ENCODE results near the gene FOXO4.
"Not testable (repeated sequence)": the region's sequence is repeated elsewhere in the genome, so short reads cannot be mapped to it uniquely, and the experiment has no call there.

Gene FOXO4, protein sequence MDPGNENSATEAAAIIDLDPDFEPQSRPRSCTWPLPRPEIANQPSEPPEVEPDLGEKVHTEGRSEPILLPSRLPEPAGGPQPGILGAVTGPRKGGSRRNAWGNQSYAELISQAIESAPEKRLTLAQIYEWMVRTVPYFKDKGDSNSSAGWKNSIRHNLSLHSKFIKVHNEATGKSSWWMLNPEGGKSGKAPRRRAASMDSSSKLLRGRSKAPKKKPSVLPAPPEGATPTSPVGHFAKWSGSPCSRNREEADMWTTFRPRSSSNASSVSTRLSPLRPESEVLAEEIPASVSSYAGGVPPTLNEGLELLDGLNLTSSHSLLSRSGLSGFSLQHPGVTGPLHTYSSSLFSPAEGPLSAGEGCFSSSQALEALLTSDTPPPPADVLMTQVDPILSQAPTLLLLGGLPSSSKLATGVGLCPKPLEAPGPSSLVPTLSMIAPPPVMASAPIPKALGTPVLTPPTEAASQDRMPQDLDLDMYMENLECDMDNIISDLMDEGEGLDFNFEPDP

DNA sequence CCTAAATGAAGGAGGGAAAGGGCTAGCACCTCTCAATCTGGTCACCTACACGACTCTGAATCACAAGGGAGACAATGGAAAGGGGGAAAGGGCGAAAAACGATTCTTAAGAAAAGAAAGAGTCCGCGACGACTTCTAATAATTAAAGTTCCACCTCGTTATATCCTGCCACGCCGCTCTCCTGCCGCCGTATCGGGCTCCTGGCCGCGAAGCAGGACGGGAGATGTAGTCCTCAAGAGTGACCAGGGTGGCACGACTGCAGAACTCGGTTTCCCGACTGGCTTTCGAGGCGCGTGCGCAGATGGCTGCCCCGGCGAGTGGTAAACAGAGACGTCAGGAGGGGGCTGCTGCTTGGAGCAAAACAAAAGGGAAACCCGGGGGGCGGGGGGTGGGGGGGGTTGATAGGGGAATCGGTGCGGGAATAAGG lies at the start of gene FOXO4:
Gene FOXO4, plus strand, starts transcription at position 297 of the 426 bp plus-strand sequence. CDS start 678 bp downstream, outside the sequence.
- peak; percentile 88 for DNase-seq (ENCODE audit: low spot score)

DNA sequence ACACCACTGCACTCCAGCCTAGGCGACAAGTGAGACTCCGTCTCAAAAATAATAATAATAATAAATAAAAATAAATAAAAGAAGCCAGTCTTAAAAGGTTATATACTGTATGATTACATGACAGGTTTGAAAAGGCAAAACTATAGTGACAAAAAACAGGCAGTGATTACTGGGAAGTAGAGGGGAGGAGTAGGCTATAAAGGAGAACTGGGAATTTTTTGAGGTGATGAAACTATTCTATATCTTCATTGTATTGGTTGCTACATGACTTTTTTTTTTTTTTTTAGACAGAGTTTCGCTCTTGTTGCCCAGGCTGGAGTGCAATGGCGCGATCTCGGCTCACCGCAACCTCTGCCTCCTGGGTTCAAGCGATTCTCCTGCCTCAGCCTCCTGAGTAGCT lies 47.8 kb upstream of the FOXO4 start:
- not testable (repeated sequence) for DNase-seq (ENCODE audit: low spot score)

DNA sequence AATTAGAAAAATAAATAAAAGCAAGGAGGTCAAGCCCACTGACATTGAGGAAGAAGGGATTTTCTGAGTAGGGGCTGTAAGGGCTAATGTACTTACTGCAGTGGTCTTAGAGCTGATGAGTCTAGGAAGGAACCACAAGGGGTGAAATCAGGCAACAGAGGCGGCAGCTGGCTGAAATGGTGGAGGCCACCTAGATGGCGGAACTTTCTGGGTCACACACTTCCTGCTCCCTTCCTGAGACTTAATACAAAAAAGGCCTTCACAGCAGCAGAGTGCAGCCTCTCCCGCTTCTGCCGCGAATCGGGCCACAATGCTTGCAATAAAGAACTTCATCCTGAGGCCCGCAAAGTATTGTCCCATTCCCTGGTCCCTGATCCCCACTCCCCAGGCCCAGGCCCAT lies 42.9 kb upstream of the FOXO4 start:
- DNase-seq (ENCODE audit: low spot score) = no peak

DNA sequence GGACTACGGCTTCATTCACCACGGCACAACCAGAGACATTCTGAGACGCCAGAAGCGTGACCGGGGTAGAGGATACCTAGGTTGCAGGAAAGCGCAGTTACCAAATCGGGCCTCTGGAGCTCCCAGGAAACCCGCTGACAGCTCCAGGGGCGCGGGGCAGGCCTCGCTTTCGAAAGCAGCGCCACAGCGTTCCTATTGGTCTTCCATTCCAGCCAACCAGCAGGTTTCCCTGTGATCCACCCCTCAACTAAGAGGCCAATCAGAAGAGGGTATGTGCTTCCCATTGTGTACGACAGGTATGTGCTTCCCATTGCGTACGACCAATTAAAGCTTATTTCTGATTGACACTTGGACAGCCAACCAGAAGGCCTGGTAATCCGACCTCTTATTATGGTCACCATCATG lies 42.4 kb upstream of the FOXO4 start:
- DNase-seq (ENCODE audit: low spot score) = no peak

DNA sequence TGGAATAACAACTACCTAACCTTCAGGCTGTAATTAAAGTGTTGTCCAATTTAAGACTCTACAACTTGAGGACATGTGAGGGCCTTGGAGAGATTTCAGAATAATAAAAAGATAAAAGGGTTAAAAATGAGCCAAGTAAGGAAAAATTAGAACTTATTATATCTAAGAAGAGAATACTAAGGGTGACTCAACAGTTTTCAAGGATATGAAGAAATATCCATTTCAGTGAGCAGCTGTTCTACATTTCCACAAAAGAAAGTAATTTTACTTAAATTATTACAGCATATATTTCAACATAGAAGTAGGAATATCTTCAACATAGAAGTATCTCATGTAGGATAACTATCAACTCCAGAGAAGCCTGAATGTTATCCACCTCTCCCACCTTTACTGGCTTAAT lies 38.8 kb upstream of the FOXO4 start:
- no peak for DNase-seq (ENCODE audit: low spot score)

DNA sequence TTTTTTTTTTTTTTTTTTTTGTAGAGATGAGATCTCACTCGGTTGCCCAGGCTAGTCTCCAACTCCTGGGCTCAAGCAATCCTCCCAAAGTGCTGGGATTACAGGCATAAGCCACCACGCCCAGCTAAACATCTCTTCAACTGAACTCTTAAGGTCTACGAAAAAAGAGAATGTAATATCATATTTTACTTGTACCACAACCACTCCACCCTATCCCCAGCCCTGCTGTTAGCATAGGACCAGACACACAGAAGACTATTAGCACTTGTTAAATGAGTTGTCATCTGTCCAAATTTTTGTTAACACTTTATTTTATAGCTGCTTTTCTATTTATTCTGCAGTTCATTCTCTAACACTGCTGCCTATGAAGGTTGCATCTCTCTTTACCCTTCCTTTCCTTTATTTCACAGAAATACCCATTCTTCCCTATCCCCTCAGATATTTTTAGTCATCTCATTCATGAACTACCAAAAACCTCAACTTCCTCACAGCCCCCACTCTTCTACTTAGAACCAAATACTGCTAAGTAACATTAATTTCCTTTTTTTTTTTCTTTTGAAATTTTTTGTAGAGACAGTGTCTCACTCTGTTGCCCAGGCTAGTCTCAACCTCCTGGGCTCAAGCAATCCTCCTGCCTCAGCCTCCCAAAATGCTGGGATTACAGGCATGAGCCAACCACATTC lies 37.7 kb upstream of the FOXO4 start:
- no peak for DNase-seq (ENCODE audit: low spot score)

DNA sequence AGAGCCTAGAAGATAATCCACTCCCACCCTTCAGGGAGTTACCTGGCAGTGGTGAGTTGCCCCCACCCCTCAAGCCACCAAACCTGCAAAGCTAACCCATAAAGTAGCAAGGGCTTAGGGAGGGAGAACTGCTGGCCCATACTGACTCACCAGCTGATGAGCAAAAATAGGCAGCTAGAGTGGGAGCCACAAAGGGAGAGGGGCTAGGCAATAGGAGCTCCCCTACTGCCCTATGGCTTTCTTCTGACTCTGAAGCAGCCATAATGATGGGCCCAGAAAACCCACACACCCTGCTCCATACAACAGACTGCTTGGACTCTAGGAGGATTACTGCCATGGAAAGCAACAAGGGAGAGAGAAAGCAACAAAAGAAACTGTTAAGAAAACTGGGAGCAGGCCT lies 35.5 kb upstream of the FOXO4 start:
- DNase-seq (ENCODE audit: low spot score) = no peak

DNA sequence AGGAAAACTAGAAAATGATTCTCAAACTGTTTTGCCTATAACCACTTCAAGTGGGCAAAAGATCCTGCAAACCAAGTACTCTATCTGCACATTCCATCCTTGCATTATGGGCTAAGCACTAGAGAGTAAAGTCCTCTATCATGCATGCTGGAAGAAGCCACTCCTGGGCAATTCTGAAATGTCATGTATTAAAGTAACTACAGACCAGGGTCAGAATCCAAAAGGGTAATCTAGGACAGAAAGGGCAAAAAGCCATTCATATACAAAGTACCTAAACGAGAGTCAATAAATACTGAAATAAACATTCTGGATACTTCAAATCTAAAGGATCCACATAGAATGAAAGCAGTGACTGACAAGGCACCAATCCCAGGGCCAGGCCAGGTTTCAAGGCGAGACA lies 28.6 kb upstream of the FOXO4 start:
- no peak for DNase-seq (ENCODE audit: low spot score)

DNA sequence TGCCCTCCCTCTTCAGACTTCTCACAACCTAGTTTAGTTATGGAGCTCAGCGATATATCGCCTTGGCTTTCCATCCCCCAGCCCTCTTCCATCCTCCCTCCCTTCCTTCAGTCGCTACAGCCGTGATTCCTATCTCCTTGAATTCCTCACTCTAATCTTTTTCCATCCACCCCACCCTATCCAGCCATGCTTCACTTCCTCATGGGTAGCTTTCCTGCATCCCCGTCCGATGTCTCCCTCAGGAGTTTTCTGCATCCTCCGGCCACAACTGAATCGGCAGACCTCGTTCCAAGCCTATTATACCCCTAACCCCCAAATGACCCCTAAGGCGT lies 28.0 kb upstream of the FOXO4 start:
- no peak for DNase-seq (ENCODE audit: low spot score)

DNA sequence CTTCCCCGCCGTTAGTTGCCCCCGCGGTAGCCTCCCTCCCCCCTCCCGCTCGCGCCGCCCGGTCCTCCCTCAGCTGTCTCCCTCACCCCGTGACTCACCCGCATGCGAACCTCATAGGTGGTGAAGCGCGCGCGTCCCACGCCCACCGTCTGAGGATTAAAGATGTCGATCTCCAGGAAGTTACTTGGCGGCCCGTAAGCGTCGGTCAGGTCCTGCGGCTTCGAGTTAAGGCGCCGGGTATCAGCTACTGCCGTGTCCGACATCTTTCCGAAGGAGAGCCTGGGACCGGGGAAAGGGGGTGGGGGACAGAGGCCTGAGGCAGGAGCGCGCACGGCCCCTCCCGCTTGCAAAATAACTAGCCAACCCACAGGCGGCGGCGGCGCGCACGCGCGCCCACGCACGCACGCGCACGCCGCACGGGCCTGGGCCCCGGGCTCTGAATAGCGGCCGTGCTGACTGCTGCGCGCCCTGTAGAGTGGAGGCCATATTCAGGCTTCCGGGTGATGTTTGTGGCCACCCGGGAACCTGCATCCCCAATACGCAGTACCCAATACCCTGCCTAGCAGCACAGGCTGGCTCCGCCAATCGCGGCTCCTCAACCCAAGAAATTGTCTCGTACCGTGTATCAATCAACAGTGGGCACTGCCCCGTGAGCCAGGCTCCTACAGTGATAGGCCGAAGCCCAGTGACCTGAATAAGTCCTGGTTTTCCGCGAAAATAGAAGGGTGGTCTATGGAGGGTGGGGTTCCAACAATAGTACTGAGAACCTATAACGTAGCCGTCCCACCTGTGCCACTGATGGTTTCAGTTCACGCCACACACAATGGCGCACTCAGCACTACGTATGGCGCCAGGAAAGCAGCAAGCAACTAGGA lies 27.4 kb upstream of the FOXO4 start, which contains the start of gene SNX12:
Gene SNX12, minus strand, starts transcription at position 291 of the 875 bp plus-strand sequence. Its CDS starts 28 bp downstream, at position 263.
- DNase-seq (ENCODE audit: low spot score) = peak; percentile 88

DNA sequence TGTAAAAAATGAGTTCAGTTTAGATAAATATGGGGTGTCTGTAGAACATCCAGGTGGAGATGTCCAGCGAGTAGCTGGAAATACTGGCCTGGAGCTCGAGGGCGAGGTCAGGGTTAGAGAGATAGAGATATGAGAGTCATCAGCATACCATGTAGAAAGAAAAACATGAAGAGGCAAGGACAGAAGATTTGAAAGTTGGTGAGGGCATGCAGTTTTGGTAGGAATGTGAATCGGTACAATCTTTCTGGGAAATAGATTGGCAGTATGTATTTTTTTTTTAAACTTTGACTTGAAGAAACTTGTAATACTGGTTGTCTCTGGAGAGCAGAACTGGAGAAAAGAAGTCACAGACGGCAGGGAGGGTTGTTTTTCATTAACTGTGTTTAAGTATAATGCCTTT lies 25.1 kb upstream of the FOXO4 start:
- DNase-seq (ENCODE audit: low spot score) = no peak

DNA sequence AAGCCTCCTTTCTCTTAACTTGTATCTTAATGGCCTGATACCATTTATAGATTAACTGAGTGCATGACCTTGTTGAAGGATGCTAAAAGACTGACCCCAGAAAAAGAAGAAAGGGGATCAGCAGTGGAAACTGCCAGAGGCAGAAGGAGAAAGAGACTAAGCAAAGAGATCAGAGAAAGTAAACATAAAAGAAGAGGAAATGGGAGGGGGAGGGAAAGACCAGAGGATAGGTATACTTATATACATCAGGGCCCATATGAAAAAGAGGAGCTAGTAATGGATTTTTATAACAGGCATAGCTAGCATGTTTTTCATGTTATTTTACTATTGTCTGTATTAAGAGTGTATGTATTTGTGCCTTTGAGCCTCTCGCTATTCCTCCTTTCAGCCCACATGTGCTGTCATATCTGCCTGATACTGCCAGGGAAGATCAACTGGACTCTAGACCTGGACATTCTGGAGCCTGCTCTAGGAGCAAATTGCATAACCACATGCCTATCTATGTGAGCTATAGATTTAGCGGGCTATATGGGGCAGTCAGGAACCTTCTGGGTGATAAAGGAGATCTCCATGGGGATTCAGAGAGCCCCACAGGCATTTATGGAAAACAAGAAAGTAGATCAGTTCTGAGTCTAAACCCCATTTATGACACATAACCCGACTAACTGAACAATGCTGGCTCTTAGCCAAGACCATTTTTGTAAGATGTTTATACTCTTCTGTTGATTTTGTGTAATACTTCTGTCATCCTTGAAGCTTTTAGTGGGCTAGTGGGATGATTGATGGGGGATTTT lies 14.1 kb upstream of the FOXO4 start:
- no peak for DNase-seq (ENCODE audit: low spot score)

DNA sequence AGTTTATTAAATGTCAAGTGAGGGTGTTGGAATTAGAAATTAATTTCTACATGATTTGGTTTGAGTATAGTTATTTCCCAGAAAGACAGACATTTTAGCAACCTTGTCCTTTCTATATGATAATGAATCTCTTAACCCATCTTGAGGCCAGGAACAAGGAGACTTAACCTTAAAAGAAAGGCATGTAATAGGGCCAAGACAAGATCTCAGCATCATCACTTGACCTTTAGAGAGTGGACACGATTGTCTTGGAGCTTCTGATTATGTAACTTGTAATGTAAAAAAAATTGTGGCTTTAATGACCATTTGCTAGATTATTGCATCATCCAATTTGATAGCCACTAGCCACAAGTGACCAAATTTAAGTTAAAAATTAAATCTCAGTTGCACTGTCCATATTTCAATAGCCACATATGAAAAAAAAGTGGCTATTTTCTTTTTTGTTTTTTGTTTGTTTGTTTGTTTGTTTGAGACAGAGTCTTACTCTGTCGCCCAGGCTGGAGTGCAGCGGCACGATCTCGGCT lies 13.5 kb upstream of the FOXO4 start:
- no peak for DNase-seq (ENCODE audit: low spot score)

DNA sequence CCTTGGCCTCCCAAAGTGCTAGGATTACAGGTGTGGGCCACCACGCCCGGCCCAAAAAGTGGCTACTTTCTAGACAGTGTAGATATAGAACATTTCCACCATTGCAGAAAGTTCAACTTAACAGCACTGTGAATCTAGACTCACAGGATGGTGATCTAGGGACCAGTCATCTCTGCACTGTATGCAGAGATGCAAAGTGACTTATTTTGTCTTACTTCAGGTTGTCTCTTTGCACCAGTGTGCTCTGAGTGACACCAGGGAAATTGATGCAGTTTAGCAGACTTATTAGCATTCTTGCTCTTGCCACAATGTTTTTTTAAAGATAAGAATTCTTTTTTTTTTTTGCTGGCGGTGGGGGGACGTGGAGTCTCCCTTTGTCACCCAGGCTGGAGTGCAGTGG lies 12.8 kb upstream of the FOXO4 start:
- no peak for DNase-seq (ENCODE audit: low spot score)

DNA sequence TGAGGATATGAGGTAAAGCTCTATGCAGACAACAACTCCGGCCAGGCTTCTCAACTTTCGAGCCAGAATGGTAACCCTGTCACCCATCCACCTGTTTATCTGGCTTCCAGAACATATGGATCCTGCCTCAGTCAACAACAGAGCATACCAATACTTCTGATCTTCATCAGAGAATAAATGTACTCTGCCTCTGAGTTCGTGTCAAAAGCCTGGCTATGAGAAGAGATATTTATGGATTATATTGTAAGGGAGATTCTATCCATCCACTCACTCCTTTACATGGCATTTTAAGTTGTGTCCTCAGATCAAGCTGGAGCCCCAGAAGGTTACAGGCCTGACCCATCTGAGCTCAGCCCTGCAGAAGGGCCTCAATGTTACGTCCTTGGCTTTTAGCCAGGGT lies 9.8 kb upstream of the FOXO4 start:
- no peak for DNase-seq (ENCODE audit: low spot score)

DNA sequence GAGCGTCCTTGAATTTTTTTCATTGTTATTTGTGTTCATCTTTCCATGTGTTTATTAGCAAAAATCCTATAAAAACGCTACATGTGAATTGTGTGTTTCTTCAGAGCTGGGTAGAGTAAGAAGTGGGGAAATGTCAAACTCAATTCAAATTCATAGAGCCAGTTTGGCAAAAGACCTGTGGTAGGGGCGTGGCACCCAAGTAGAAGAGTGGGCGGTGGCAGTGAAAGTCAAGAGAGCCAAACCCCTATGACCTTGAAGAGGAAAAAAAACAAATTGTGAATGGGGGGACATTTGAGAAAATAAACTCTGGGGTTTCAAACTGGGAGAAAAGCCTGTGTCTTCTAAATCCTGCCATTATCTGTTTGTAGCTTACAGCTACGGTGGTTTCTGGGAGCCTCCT lies 4.4 kb upstream of the FOXO4 start:
- no peak for DNase-seq (ENCODE audit: low spot score)

DNA sequence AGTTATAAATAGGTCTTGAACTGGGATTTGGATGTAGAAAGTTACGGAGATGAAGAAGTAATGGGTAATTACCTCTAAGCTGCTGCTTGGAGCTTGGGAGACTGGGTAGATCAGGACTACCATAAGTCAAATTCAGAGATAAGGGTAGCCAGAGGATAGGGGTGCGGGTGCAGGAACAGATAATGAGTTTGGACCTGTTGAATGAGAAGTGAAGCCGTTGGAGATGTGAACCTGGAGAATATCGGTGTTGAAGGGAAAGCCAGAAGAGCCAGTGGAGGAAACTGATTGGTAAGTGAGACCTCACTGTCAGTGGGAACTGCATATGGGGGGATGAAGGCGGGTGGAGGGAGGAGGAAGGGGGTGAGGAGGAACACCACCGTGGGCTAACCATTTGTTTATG lies 618 bp upstream of the FOXO4 start:
- no peak for DNase-seq (ENCODE audit: low spot score)

DNA sequence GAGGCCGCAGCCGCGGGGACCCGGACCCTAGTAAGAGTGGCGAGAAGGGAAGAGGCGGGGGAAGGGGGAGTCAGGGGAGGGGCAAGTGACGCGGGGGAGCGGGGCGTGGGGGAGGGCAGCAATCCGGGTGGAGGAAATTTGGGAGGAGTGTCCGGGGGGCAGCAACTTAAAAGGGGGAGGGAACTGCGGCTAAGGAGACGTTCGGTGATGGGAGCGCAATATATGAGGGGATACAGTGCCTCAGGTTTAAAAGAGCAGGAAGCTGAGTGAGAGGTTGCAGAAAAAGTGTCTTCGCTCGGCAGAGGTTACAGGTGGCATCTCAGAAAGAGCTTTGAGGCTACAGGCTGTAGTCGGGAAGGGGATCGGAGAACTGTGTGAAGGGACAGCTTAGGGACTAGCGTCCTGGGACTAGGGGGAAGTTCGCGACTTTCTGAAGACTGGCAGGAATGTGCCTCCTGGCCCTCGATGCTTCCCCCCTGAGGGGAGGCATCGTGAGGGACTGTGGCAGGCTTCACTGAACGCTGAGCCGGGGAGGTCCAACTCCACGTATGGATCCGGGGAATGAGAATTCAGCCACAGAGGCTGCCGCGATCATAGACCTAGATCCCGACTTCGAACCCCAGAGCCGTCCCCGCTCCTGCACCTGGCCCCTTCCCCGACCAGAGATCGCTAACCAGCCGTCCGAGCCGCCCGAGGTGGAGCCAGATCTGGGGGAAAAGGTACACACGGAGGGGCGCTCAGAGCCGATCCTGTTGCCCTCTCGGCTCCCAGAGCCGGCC lies 519 bp downstream of the FOXO4 start:
- no peak for DNase-seq (ENCODE audit: low spot score)

DNA sequence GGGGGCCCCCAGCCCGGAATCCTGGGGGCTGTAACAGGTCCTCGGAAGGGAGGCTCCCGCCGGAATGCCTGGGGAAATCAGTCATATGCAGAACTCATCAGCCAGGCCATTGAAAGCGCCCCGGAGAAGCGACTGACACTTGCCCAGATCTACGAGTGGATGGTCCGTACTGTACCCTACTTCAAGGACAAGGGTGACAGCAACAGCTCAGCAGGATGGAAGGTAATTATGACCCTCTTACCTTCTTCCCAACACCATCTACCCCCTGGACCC lies 1.0 kb downstream of the FOXO4 start:
- no peak for DNase-seq (ENCODE audit: low spot score)

DNA sequence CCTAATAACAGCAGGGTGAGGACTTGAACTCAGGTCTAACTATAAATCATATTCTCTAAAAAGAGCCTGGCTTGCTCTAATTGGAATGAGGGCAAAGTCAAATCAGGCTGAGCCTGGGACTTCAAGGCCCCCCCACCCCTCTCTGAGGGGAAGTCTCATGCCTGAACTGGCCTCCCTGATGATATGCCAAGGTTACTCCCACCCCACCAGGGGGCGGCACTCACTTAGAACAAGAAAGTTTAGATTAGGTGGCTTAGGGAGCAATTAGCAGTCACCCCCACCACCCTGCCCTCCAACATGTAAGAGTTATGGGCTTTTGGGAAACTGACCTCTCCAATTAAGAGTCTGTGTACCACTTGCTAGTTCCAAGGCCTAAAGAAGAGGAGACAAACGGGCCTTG lies 2.7 kb downstream of the FOXO4 start:
- no peak for DNase-seq (ENCODE audit: low spot score)

Measured in left forelimb (tissue), 1 donor.